ENCODE measurements around the gene OSM.

OSM gene

DNA sequence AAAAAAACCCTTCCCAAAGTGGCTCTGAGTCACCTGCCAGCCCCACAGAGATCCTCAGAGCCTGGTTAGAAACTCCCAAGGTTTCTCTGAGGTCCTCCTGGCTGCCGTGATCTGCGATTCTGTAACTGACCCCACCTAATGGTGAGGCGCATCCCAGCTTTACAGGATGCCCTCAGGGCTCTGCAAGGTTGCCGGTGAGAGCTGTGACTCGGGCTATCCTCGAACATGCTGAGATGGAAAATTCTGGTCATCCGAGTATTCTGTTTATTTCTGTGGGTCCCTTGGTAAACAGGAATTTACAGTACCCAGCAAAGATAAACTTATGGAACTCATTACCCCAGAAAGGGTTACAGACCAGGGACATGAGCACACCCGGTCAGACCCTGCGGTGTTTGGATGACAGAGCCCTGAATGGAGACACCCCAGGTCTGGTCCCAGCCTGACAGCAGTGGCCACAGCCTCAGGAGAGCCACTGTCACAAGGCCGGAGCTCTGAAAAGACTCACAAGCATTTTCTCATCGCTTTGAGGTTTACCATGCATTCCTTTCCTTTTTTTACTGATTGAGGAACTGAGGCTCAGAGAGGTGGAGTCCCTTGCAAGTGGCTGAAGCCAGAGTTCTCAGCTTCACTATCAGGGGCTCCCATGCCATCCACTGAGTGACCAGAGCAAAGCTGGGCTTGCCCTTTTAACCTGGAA, 42.3 kb downstream of the OSM start:
- Histone ChIP-seq H3K4me3 (ENCODE audit: low read depth, low read length) (no peak overlapping the region), H3K79me2 (no peaks in the 10 kb centered on the region), H3K4me2 (ENCODE audit: low read length) (no peak overlapping the region), H2AFZ (no peak overlapping the region), H3K4me1 (no peaks in the 10 kb centered on the region), H3K9me3 (ENCODE audit: control insufficient read depth, low read length) (no peaks in the 10 kb centered on the region), H3K27me3 (ENCODE audit: control insufficient read depth, insufficient read depth, low read length) (no peaks in the 10 kb centered on the region), H3K9ac (no peak overlapping the region), H3K36me3 (ENCODE audit: control insufficient read depth, insufficient read depth, low read length) (no peaks in the 10 kb centered on the region), H3K27ac (no peak overlapping the region)
- TF ChIP-seq, protein P1, sequence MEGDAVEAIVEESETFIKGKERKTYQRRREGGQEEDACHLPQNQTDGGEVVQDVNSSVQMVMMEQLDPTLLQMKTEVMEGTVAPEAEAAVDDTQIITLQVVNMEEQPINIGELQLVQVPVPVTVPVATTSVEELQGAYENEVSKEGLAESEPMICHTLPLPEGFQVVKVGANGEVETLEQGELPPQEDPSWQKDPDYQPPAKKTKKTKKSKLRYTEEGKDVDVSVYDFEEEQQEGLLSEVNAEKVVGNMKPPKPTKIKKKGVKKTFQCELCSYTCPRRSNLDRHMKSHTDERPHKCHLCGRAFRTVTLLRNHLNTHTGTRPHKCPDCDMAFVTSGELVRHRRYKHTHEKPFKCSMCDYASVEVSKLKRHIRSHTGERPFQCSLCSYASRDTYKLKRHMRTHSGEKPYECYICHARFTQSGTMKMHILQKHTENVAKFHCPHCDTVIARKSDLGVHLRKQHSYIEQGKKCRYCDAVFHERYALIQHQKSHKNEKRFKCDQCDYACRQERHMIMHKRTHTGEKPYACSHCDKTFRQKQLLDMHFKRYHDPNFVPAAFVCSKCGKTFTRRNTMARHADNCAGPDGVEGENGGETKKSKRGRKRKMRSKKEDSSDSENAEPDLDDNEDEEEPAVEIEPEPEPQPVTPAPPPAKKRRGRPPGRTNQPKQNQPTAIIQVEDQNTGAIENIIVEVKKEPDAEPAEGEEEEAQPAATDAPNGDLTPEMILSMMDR (IDR thresholded peaks at IDR 0.05): no peak

DNA sequence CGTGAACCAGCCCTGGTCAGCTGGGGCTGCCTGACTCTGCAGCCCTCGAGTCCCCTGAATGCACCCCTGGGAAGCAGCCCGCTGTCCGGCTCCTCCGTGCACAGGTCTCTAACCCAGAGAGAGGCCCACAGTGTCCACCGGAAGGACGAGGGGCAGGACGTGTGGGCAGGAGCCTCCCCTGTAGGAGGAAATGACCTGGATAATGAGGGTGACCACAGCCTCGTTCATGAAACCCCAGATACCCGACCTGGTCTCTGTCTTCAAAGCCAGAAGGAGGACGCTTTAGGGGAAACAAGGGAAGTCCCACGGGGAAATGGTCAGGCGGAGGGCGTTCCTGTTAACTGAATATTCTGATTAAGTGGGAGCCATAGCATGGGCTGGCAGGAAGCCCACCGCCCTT, 43.3 kb downstream of the OSM start:
- no peak overlapping the region for H3K9ac ChIP-seq
- TF ChIP-seq, protein P1 (IDR thresholded peaks at IDR 0.05): no peak
- no peak overlapping the region for H3K27ac ChIP-seq
- H3K9me3 ChIP-seq (ENCODE audit: control insufficient read depth, low read length): no peaks in the 10 kb centered on the region
- H3K4me2 ChIP-seq (ENCODE audit: low read length): no peak overlapping the region
- no peaks in the 10 kb centered on the region for H3K27me3 ChIP-seq (ENCODE audit: control insufficient read depth, insufficient read depth, low read length)
- no peaks in the 10 kb centered on the region for H3K4me1 ChIP-seq
- no peaks in the 10 kb centered on the region for H3K79me2 ChIP-seq
- no peak overlapping the region for H2AFZ ChIP-seq
- no peaks in the 10 kb centered on the region for H3K36me3 ChIP-seq (ENCODE audit: control insufficient read depth, insufficient read depth, low read length)
- H3K4me3 ChIP-seq (ENCODE audit: low read depth, low read length): no peak overlapping the region

DNA sequence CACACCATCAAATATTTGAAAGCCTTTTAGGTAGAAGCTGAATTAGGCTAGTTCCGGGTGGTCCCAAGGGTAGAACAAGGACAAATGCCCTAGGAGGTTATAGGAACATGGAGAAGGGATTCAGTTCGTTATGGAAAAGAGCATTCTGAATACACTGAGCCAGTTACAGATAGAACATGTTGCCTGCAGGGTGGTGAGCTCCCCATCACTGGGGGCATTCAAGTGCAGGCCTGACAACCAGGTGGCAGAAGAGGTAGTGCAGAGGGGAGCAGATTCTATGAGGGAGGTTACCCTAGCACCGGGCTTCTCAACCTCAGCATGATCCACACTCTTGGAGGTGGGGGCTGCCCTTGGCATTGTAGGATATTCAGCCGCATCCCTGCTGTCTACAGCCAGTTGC, 44.3 kb downstream of the OSM start:
- Histone ChIP-seq H3K27ac (no peak overlapping the region), H3K4me2 (ENCODE audit: low read length) (no peak overlapping the region), H3K9ac (no peak overlapping the region), H2AFZ (no peak overlapping the region), H3K4me3 (ENCODE audit: low read depth, low read length) (no peak overlapping the region), H3K79me2 (no peaks in the 10 kb centered on the region), H3K4me1 (no peaks in the 10 kb centered on the region), H3K36me3 (ENCODE audit: control insufficient read depth, insufficient read depth, low read length) (no peaks in the 10 kb centered on the region), H3K27me3 (ENCODE audit: control insufficient read depth, insufficient read depth, low read length) (no peaks in the 10 kb centered on the region), H3K9me3 (ENCODE audit: control insufficient read depth, low read length) (no peaks in the 10 kb centered on the region)
- TF ChIP-seq, protein P1 (IDR thresholded peaks at IDR 0.05): no peak

DNA sequence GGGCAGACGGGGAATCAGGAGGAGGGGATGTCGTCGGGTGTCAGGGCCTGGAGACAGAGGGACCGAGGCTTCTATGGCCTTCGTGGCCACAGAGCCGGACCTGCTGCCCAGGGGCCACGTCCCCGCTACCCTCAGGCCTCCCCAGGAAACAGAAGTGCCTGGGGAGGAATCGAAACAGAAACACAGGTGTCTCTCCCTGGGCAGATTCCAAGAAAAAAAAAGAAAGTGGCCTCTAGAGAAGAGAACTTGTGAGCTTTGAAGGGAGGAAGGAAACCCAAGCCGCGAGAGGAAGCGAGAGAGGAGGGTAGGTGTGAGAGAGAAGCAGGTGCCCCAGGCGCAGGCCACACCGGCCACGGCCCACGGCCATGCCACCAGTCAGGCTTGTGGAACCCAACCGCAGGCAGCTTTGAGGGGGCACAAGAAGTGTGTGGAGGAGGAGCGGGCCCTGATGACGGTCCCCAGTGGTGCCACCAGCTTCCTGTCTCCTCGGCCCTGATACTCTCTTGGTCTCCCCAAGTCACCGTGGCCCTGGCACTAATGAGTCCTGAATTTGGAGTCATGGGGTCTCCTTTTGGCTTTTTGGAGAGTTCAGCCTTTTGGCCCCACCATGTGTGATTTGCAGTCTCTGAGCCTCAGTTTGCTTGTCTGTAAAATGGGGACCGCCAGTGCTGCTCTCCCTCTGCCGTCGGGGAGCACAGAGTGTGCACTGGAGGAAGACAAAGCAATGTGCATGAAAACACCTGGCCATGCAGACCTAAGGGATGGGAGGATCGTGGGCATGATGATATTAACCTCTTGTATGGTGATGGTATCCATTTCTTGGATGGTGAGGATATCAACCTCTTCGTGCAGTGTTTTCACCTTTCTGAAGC, 45.3 kb downstream of the OSM start:
- TF ChIP-seq, protein P1 (IDR thresholded peaks at IDR 0.05): no peak
- Histone ChIP-seq H3K27me3 (ENCODE audit: control insufficient read depth, insufficient read depth, low read length) (no peaks in the 10 kb centered on the region), H2AFZ (no peak overlapping the region), H3K4me3 (ENCODE audit: low read depth, low read length) (no peak overlapping the region), H3K9me3 (ENCODE audit: control insufficient read depth, low read length) (no peaks in the 10 kb centered on the region), H3K36me3 (ENCODE audit: control insufficient read depth, insufficient read depth, low read length) (no peaks in the 10 kb centered on the region), H3K79me2 (no peaks in the 10 kb centered on the region), H3K4me2 (ENCODE audit: low read length) (no peak overlapping the region), H3K9ac (no peak overlapping the region), H3K4me1 (no peaks in the 10 kb centered on the region), H3K27ac (no peak overlapping the region)
